ENCODE measurements around the gene GJC3.

- TF ChIP-seq POLR2A (IDR thresholded peaks at IDR 0.05; ENCODE audit: low read length) = no peak
- no peak for TF ChIP-seq GATA1 (IDR thresholded peaks at IDR 0.05; ENCODE audit: low read depth, low read length)
Measured at GRCh38 chr7:99947608-99948007, 18.2 kb upstream of the GJC3 start.
